ENCODE results near the gene DDX23.
"Not testable (repeated sequence)": the region's sequence is repeated elsewhere in the genome, so short reads cannot be mapped to it uniquely, and the experiment has no call there.

Gene DDX23

DNA sequence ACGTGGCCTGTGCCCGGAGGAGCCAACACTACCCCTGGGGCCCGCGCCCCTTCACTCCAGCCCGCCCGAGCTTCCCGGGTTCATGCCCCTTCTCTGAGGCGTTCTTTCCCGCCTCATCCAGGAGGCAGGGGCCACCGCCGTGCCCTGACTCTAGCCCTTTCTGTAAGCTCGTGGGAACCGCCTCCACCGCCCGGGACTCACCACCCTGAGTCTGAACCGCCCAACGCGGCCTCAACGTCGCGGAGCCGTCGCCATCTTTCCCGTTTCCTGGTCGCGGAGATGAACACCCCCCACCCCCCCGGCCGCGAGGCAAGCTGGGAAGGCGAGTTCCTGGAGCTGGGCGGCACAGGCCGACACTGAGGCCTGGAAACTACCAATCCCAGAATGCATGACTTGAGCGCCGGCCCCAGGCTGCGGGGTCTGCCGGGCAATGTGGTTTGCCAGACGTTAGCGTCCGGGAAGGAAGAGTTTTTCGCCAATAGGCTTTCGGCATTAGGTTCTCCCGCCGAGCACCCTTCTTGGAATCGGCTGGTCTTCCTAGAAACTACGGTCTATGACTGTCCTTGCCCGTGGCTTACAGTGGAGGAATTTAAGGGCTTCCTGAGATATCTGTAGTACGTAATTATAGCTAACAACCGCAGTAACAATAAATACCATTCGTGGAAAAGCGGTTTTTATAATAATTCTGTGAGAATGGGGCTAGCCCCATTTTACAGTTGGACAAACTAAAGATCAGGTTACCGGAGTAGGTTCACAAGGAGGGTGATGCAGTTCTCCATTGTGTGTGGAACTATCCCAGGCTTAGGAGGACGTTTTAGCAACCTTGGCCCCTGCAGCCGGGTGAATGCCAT, at the start of gene DDX23:
TSS of gene DDX23 (minus strand) at position 281 of the 851 bp plus-strand sequence. CDS start 6,381 bp downstream, outside the sequence.
- DNase-seq (ENCODE audit: low spot score), result peak; percentile 98

DNA sequence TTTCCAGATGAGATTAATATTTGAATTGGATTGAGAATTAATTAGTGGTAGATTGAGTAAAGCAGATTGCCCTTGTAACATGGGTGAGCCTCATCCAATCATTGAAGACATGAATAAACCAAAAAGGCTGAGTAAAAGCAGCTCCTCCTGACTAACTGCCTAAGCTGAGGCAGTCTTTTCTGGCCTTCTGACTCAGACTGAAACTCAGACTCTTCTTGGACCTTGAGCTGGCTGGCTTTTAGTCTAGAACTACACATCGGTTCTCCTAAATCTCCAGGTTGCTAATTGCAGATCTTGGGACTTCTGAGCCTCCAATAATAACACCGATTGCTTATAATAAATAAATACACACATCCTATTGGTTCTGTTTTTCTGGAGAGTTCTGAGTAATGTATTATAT, 49.3 kb upstream of the DDX23 start:
- no peak for DNase-seq (ENCODE audit: low spot score)

DNA sequence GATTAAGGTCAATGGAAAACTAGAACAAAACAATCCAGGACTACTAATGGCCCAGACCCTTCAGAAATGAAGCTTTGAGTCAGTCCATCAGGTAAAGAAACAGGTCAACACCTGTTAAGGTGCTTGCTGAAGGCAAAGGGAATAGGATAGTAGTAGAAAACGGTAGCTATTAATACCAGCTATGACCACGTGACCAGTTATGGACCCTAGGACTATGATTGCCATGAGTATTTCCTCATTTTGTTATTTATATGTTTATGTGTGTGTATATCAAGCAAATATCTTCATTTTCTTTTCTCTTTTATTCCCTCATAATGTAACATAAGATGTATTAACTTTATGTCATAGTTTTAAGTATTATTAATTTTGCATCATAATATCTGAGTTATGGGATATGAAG, 47.7 kb upstream of the DDX23 start:
- no peak for DNase-seq (ENCODE audit: low spot score)

DNA sequence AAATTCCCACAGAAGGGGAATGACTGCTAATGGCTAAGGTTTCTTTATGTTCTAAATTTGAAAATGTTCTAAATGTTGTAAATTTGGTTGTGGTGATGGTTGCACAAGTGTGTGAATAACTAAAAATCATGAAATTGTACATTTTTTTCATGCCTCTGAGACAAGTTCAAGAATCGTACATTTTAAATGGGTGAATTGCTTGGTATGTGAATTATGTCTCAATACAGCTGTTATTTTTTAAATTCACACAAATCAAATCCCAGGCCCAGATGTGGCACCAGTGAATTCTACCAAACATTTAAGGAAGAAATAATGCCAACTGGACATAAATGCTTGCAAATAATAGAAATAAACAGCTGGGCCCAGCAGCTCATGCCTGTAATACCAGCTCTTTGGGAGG, 42.3 kb upstream of the DDX23 start:
- DNase-seq (ENCODE audit: low spot score), result no peak

DNA sequence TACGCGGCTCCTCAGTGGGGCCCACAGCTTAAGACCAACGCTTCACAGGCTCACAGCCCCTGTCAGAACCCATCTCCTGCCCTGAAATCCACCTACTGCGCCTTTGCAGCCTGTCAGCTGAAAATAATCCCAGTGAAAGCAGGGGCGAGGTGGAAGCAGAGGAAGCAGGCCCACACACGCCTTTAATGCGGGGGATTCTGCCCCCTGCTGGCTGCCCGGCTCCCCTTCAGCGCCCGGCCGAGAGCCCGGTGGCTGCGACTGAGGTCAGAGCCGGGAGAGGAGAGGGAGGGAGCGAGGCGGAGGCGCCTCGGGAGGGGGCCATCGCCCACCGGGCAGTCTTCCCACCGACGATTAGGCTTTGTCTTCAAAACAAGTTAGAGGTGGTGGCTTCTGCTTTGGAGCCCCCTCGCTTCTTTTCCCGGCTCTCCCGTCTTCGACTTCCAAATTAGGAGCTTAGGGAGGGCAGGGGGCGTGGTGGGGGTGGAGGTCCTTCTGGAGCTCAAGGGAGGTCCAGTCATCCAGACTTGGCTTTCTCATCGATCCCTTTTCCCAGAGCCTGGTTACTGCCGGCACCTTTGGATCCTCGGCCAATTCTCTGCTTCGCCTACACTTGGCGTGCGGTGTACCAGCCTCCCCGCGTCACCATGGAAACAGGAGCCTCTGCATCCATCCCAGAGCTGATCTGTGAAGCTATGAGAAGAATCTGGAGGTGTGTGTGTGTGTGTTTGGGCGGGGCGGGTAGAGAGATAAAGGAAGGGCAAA, 38.9 kb upstream of the DDX23 start:
- DNase-seq (ENCODE audit: low spot score), result peak; percentile 82

DNA sequence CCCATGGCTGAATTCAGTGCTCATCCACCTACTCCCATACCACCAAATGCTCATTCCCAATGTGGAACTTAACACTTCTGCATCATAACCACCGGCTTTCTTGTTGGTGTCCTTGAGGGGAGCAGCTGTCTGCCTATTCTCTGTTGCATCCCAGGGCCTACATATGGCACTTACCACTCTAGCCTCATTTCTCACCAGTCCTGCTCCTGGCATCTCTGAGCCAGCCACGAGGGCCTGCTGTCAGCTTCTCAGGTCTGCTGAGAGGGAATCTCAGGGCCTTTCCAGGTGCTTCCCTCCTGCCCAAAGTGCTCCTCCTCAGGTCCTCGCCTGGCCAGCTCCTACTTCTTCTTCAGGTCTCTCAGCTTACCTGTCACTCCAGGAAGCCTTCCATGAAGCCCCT, 37.7 kb upstream of the DDX23 start:
- no peak for DNase-seq (ENCODE audit: low spot score)

DNA sequence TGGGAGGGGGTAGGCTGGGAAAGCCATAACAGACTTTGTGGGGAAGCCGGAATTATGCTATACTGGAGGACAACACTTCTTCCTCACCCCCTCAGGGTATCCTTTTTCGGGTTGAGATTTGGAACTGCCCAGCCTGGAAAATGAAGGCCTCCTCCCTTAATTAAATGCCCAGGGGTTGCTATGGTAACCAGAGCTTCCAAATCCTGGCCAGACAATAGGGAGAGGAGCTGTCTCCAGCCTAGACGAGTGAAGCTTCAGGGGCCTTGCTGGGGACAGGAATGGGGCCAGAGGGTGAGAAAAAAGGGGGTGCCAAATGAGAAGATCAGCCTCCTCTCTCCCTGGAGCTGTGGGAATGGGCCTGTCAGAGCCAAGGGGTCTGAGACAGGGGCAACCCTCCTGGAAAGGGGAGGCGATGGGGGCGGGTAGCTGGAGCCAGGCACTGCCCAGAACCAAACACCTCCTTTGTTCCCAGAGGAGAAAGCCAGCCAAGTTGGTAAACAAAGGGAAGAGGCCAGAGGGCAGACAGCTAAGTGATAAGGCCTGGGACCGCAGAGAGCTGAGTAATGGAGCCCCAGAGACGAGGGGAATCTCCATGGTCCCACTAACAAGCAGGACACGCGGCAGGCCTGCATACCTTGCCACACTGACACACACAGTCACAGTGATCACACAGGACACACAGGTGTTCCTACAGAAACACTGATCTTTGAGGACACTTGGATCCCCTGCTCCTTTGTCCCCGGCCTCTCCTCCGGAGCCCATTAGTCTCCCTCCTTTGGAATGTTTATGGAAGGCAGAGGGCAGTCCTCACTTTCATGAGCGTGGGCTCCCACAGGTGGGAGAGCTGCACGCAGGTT, 31.6 kb upstream of the DDX23 start:
- DNase-seq (ENCODE audit: low spot score), result no peak

DNA sequence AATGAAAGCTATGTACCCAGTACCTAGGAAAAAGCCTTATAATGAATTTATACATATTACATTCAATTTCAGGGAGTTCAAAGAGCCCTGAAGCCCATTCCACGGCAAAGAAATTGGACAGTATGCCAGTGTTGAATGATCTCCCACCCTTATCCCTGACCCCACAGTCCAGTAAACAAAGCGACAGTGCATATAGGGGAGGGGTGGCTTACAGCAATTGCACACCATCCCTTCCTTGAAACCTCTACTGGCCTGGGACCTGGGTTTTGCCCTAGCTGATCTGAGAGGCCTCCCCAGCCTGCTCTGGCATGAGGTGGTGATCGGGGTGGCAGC, 31.0 kb upstream of the DDX23 start:
- no peak for DNase-seq (ENCODE audit: low spot score)

DNA sequence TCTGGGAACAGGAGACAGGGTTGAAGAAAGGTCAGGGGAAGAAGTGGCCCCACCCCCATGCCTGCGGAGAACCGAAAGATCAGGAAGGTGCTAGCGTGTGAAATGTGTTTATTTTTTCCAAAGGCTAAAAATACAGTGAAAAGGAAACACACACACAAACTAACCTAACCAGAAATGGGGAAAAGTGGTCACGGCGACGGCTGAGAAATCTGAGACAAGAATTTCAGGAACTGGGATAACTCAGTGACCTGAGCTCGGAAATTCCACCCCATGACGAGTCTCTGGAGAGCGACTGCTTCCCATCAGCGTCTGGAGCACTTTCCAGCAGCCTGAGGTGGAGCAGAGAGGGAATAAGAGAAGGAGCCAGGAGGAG, 30.3 kb upstream of the DDX23 start:
- no peak for DNase-seq (ENCODE audit: low spot score)

DNA sequence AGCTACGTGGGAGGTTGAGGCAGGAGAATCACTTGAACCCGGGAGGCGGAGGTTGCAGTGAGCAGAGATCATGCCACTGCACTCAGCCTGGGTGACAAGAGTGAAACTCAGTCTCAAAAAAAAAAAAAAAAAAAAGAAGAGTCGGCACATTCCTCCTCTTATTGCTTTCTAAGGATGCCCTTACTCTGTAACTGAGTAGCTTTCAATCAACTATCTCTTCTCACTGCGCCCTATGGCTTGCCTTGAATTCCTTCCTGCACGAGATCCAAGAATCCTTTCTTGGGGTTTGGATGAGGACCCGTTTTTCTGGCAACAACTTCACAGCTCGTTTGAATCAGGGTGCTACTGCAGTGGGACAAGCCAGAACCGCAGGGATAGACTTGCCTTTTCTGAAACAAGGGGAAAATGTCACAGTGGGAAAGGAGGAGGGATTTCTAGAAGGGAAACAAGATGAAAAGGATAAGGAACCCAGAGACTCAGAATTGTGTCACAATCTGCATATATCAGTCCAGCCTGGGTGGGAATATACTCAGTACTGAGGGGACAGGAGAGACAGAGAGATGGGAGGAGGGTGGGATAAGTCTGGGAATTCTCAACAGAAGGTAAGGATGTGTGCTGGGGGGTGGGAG, 29.8 kb upstream of the DDX23 start:
- no peak for DNase-seq (ENCODE audit: low spot score)

DNA sequence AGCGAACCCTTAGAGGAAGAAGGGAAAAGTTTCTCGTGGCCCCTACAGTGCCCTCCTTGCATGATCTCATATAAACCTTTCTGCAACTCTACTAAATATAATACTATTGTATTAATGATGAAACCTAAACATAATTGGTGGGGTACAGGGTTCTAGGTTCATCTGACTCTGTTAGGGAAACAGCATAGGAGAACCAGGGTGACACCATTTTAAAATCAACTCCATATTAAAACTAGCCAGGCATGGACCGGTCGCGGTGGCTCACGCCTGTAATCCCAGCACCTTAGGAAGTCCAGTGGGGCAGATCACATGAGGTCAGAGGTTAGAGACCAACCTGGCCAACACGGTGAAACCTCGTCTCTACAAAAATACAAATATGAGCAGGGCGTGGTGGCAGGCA, 28.7 kb upstream of the DDX23 start:
- no peak for DNase-seq (ENCODE audit: low spot score)

DNA sequence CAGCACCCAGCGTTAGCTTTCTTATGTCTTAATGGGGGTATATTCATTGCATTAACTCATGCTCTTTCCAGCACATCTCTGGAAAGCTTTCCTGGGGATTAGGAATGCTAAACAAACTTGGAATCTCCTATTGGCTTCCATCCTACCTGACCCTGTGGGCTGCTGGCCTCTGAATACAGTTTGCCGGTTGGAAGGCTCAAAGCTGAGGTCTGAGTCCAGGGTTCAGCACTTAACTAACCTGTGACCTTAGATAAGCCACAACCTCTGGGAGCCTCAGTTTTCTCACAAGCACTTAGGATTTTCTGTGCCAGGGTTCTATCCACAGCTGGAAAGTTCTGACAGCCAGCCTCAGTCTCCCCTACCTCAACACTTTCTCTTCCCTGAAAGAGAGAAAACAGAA, 26.6 kb upstream of the DDX23 start:
- DNase-seq (ENCODE audit: low spot score), result no peak

DNA sequence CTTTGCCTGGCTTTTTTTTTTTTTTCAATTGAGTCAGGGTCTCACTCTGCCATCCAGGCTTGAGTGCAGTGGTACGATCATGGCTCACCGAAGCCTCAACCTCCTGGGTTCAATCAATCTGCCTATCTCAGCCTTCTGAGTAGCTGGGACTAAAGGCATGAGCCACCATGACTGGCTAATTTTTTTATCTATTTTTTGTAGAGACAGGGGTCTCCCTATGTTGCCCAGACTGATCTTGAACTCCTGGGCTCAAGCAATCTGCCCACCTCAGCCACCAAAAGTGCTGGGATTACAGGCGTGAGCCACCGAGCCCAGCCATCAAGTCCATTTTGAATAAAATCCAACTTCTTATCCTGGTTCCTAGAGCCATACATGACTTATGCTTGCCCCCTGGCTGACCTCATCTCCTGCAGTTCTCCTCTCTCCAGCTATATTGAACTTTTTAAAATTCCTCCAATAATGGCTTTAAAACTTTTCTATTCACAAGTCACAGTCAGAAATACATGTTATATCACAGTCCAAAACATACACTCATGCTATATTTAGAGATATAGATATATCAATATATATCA, 24.1 kb upstream of the DDX23 start:
- no peak for DNase-seq (ENCODE audit: low spot score)

DNA sequence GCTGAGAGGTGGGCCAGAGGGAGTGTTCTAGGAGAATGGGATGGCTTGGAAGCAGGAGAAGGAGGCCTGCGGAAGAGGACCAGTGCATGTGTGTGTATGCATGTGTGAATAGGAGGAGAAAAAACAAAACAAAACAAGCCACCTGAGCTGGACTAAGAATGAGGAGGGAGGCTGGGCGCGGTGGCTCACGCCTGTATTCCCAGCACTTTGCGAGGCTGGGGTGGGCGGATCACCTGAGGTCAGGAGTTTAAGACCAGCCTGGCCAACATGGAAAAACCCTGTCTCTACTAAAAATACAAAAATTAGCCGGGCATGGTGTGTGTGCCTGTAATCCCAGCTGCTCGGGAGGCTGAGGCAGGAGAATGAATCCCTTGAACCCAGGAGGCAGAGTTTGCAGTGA, 21.6 kb upstream of the DDX23 start:
- not testable (repeated sequence) for DNase-seq (ENCODE audit: low spot score)

DNA sequence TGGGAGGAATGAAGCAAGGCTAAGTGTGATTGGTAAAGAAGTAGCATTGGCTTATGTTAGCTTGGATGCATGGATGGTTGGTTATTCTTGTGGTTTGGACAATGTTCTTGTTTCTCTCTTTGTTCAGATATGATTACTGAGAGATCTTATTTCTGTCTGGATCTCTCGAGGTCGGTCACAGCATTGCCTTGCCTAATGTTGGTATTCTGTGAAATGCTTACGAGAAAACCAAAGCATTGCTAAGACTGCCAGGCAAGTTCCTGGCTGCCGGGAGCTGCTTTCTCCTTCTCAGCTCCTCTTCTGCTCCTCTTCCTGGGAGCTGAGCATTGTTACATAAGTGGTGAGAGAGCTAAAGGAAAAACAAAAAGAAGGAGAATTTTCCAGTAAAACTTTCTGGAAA, 21.1 kb upstream of the DDX23 start:
- DNase-seq (ENCODE audit: low spot score), result no peak

DNA sequence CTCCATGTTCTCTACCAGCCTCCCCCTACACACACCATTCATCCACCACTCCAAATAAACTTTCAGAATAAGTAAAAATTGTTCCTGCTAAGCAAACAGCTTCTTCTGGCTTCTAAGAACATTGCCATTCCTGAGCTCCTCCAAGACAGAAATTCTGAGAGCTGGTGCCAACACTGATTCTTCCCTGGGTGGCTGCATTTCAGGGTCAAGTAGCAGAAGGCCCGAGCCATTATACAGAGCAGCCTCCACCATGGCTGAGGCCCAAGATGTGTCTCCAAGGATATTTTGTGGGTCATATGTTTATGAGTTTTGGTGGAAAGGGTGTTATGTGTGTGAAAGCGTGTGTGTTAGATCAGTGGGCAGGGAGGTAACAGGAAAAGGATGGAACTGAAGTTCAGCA, 17.2 kb upstream of the DDX23 start:
- DNase-seq (ENCODE audit: low spot score), result no peak

DNA sequence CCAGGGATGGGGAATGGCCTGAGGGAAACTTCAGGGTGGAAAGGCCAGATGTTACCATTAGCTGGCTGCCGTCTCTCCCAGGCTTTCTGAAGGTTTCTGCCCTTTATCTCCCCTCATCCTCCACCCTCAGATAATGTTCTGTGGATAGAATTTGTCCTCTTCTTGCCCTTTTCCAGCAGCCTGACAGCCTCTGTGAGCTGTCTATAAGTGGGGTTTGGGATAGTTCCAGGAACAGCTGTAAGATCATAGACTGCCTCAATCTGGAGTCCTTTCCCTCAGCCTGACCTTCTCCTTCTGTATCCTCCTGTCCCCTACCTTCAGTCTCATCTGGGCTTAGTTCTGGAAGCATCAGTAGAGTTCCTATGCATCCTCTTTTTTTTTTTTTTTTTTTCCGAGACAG, 16.5 kb upstream of the DDX23 start:
- no peak for DNase-seq (ENCODE audit: low spot score)

DNA sequence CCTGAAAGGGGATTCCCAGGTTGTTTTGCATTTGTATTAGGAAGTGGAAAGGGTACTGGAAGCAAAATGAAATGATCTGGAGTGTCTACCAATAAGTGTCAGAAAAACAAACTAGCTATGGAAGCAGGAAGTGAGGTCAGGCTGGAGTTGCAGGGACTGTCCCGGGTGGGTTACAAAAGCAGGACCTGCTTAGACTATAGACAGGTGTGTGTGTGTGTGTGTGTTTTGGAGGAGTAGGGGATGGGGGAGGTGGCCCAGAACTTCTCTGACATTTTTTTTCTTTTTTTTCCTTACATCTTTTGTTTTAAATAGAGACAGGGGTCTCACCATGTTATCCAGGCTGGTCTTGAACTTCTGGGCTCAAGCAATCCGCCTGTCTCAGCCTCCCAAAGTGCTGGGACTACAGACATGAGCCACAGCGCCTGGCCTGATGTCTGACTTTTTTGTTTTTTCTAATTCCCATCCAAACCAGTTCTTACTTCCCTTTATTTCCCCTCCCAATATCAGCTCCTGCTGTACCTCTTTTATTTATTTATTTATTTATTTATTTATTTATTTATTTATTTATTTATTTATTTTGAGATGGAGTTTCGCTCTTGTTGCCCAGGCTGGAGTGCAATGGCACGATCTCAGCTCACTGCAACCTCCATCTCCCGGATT, 14.2 kb upstream of the DDX23 start:
- no peak for DNase-seq (ENCODE audit: low spot score)

DNA sequence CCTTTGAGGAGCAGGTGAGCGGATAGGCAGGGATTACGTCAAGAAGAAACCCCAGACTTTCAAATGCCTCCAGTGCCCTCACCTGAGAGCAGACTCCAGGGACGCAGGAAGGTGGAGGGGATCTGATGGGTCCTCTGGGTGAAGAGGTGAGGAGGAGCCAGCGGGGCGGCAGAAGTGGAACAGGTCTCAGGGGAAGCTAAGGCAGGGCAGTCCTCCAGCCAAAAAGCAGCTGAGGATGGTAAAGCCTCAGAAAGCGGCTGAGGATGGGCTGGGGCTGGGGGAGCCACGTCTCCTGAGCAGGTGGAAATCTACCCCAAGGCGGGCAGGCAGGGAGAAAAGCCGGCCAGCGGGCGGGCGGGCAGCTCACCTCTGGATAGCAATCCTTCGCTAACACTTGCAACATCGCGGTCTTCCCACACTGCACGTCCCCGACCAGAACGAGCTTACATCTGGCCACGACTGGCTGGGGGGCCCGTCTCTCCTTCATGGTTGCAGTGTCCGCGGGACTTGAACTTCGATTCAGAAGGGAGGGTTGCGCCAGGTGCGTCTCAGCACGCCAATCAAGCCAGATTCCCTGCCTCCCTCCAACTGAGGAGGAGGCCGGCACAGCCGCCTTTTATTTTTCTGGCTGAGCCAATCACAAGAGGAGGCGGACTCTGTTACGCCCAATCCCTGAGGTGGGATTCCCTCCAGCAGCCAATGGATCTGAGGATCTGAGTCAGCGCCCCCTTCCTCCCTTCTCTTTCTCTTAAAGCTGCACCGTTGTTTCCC, 13.5 kb upstream of the DDX23 start, which contains the start of gene RND1:
TSS of gene RND1 (minus strand) at position 590 of the 771 bp plus-strand sequence. CDS start at position 487, 103 bp downstream.
- peak; percentile 94 for DNase-seq (ENCODE audit: low spot score)

DNA sequence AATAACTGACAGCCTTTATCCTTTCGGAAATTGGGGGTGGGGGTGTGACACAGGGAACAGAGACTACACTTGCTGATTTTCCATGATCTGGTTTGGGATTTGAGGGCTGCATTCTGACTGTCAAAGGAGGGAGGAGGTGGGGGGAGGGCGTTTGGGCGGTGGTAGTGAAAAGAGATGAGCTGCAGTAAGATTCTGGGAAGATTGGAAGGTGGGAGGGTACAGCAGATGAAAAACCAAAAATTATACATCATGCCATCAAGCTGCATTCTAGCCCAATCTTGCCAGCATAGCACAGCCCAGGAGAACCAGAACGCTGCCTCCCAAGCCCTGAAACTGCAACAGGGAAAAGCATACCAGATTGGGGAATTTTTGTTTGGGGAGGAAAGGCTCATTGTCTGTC, 11.3 kb upstream of the DDX23 start:
- DNase-seq (ENCODE audit: low spot score), result peak; percentile 67

Measured in putamen (tissue), 1 donor.